ENCODE data around the gene KRT13. TPM values are rescaled to one million over a fixed set of nuclear protein-coding genes. Genes with fewer than 3 reads are reported as not detected.

The KRT13 gene
- total RNA-seq, 1 experiment from 2014 or later: not detected

- DNase-seq (ENCODE audit: low spot score): no peak
- H3K4me3 ChIP-seq (ENCODE audit: low read depth, low read length, poor library complexity, severe bottlenecking): no peak overlapping the region
- POLR2A ChIA-PET (ENCODE audit: low non-redundant PET): no interaction called here
- H3K36me3 ChIP-seq (ENCODE audit: insufficient read depth, low read length, poor library complexity, severe bottlenecking): no peaks in the 10 kb centered on the region
- no peak overlapping the region for H3K27ac ChIP-seq (ENCODE audit: low read depth, low read length, poor library complexity, severe bottlenecking)
- CTCF ChIA-PET: no interaction called here
- intact Hi-C loops (cut with micrococcal nuclease; ENCODE audit: unreplicated experiment): no loop called here
- TF ChIP-seq EZH2 (IDR thresholded peaks at IDR 0.05; ENCODE audit: borderline replicate concordance, low read depth, low read length, poor library complexity, severe bottlenecking): no peak
- TF ChIP-seq CTCF (conservative IDR thresholded peaks at IDR 0.05; ENCODE audit: low read depth, low read length): no peak
- no peaks in the 10 kb centered on the region for H3K4me1 ChIP-seq (ENCODE audit: insufficient read depth, low read length, poor library complexity, severe bottlenecking)
- BruUV-seq (replicated peaks): no TSS peak
- H3K9me3 ChIP-seq (ENCODE audit: low read depth, low read length, poor library complexity, severe bottlenecking): no peaks in the 10 kb centered on the region
- no peaks in the 10 kb centered on the region for H3K27me3 ChIP-seq (replicated peaks; ENCODE audit: insufficient read depth, low read depth, low read length, poor library complexity)
Measured at GRCh38 chr17:41522301-41523224, 17.2 kb upstream of the KRT13 start.

- DNase-seq (ENCODE audit: low spot score): peak; percentile 4
- TF ChIP-seq EZH2 (IDR thresholded peaks at IDR 0.05; ENCODE audit: borderline replicate concordance, low read depth, low read length, poor library complexity, severe bottlenecking) (no peak), CTCF (conservative IDR thresholded peaks at IDR 0.05; ENCODE audit: low read depth, low read length) (no peak)
- no TSS peak for BruUV-seq (replicated peaks)
- POLR2A ChIA-PET (ENCODE audit: low non-redundant PET): no interaction called here
- Histone ChIP-seq H3K36me3 (ENCODE audit: insufficient read depth, low read length, poor library complexity, severe bottlenecking) (no peaks in the 10 kb centered on the region), H3K4me1 (ENCODE audit: insufficient read depth, low read length, poor library complexity, severe bottlenecking) (no peaks in the 10 kb centered on the region), H3K27ac (ENCODE audit: low read depth, low read length, poor library complexity, severe bottlenecking) (no peak overlapping the region), H3K9me3 (ENCODE audit: low read depth, low read length, poor library complexity, severe bottlenecking) (no peaks in the 10 kb centered on the region), H3K27me3 (replicated peaks; ENCODE audit: insufficient read depth, low read depth, low read length, poor library complexity) (no peaks in the 10 kb centered on the region), H3K4me3 (ENCODE audit: low read depth, low read length, poor library complexity, severe bottlenecking) (no peak overlapping the region)
- intact Hi-C loops (cut with micrococcal nuclease; ENCODE audit: unreplicated experiment): no loop called here
- CTCF ChIA-PET: no interaction called here
Measured at GRCh38 chr17:41521574-41522261, 16.3 kb upstream of the KRT13 start.

- Histone ChIP-seq H3K27ac (ENCODE audit: low read depth, low read length, poor library complexity, severe bottlenecking) (no peak overlapping the region), H3K9me3 (ENCODE audit: low read depth, low read length, poor library complexity, severe bottlenecking) (no peaks in the 10 kb centered on the region), H3K27me3 (replicated peaks; ENCODE audit: insufficient read depth, low read depth, low read length, poor library complexity) (no peaks in the 10 kb centered on the region), H3K4me3 (ENCODE audit: low read depth, low read length, poor library complexity, severe bottlenecking) (no peak overlapping the region), H3K4me1 (ENCODE audit: insufficient read depth, low read length, poor library complexity, severe bottlenecking) (no peaks in the 10 kb centered on the region), H3K36me3 (ENCODE audit: insufficient read depth, low read length, poor library complexity, severe bottlenecking) (no peaks in the 10 kb centered on the region)
- no peak for DNase-seq (ENCODE audit: low spot score)
- ChIA-PET CTCF (no interaction called here), POLR2A (ENCODE audit: low non-redundant PET) (no interaction called here)
- intact Hi-C loops (cut with micrococcal nuclease; ENCODE audit: unreplicated experiment): no loop called here
- no peak for TF ChIP-seq CTCF (conservative IDR thresholded peaks at IDR 0.05; ENCODE audit: low read depth, low read length)
- TF ChIP-seq EZH2 (IDR thresholded peaks at IDR 0.05; ENCODE audit: borderline replicate concordance, low read depth, low read length, poor library complexity, severe bottlenecking): no peak
- no TSS peak for BruUV-seq (replicated peaks)
Measured at GRCh38 chr17:41520821-41521521, 15.6 kb upstream of the KRT13 start.

All from A673 (cell line).